ENCODE data around the gene C14orf119. TPM values are rescaled to one million over a fixed set of nuclear protein-coding genes. Genes with fewer than 3 reads are reported as not detected.

C14orf119 gene
- total and polyA plus RNA-seq, 9 of the 15 experiments (the other 6 are each of a cell fraction or from before 2014, with no cell fraction given) = 36.7 to 251 (median 51.8) TPM

DNA sequence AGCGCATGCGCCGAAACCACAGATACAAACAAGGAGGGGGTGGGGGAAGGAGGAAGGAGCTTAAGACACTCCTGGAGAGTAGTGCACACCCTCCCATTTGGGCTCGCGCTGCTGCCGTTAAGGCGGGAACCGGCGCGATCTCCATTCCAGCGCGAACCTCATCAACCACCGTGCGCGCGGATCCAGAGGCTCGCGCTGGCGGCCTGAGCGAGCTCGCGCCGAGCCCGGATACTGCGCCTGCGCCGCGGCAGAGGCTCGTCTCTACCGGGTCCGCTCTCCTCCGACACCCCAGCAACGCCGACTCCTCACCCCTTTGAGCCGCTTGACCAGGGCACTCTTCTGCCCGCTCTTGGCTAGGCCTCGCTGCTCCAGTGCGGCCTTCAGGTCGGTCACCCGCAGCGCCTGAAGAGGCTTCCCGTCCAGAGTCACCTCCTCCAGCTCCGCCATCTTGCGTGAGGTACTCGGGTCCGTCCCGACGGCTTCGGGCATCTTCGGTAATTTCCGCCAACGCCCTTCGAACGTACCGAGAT is 574 bp upstream of the C14orf119 start, which contains the start of gene ACIN1 (continued):
- TF ChIP-seq, protein P1, sequence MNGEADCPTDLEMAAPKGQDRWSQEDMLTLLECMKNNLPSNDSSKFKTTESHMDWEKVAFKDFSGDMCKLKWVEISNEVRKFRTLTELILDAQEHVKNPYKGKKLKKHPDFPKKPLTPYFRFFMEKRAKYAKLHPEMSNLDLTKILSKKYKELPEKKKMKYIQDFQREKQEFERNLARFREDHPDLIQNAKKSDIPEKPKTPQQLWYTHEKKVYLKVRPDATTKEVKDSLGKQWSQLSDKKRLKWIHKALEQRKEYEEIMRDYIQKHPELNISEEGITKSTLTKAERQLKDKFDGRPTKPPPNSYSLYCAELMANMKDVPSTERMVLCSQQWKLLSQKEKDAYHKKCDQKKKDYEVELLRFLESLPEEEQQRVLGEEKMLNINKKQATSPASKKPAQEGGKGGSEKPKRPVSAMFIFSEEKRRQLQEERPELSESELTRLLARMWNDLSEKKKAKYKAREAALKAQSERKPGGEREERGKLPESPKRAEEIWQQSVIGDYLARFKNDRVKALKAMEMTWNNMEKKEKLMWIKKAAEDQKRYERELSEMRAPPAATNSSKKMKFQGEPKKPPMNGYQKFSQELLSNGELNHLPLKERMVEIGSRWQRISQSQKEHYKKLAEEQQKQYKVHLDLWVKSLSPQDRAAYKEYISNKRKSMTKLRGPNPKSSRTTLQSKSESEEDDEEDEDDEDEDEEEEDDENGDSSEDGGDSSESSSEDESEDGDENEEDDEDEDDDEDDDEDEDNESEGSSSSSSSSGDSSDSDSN (IDR thresholded peaks at IDR 0.05; ENCODE audit: borderline replicate concordance in 1 of 2, low read depth in 2 of 2, low read length in 2 of 2) = peak in 1 of 2 experiments; percentile 93; a peak in 3 of 4 replicates
- TF ChIP-seq ZNF76 (CRISPR knock-in tag; IDR thresholded peaks at IDR 0.05; ENCODE audit: borderline replicate concordance) = peak; percentile 69; the same call in 1 of the 2 replicates
- peak; percentile 65; the same call in 1 of the 2 replicates for TF ChIP-seq POLR2AphosphoS2 (IDR thresholded peaks at IDR 0.05; ENCODE audit: low read length)
- TF ChIP-seq, protein P2, sequence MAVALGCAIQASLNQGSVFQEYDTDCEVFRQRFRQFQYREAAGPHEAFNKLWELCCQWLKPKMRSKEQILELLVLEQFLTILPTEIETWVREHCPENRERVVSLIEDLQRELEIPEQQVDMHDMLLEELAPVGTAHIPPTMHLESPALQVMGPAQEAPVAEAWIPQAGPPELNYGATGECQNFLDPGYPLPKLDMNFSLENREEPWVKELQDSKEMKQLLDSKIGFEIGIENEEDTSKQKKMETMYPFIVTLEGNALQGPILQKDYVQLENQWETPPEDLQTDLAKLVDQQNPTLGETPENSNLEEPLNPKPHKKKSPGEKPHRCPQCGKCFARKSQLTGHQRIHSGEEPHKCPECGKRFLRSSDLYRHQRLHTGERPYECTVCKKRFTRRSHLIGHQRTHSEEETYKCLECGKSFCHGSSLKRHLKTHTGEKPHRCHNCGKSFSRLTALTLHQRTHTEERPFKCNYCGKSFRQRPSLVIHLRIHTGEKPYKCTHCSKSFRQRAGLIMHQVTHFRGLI (CRISPR knock-in tag; IDR thresholded peaks at IDR 0.05) = no peak
- TF ChIP-seq, protein P3, sequence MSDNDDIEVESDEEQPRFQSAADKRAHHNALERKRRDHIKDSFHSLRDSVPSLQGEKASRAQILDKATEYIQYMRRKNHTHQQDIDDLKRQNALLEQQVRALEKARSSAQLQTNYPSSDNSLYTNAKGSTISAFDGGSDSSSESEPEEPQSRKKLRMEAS (CRISPR knock-in tag; IDR thresholded peaks at IDR 0.05) = peak; percentile 54; the same call in 1 of the 2 replicates
- peak; percentile 64 to 91 for TF ChIP-seq MAZ (CRISPR knock-in tag; conservative IDR thresholded peaks at IDR 0.05 in 1 of 2, IDR thresholded peaks at IDR 0.05 in 1 of 2)
- TF ChIP-seq TAF7 (tag; IDR thresholded peaks at IDR 0.05) = peak; percentile 98
- no peak for TF ChIP-seq ZNF354B (CRISPR knock-in tag; IDR thresholded peaks at IDR 0.05)
- 0 out of 4 replicates have a peak, but pooled peaks of 1 of the 2 experiments have one; percentile 52 for TF ChIP-seq HDAC1 (IDR thresholded peaks at IDR 0.05)
- TF ChIP-seq CXXC5 (CRISPR knock-in tag; IDR thresholded peaks at IDR 0.05) = peak; percentile 80
- TF ChIP-seq XRCC3 (IDR thresholded peaks at IDR 0.05) = no peak
- TF ChIP-seq TAF1 (IDR thresholded peaks at IDR 0.05; ENCODE audit: control insufficient read depth, extremely low read depth, insufficient read depth, low read length, severe bottlenecking) = peak; percentile 94
- no peak for TF ChIP-seq HLTF (IDR thresholded peaks at IDR 0.05)
- TF ChIP-seq ZNF3 (CRISPR knock-in tag; IDR thresholded peaks at IDR 0.05) = no peak
- no peak for TF ChIP-seq DMBX1 (CRISPR knock-in tag; IDR thresholded peaks at IDR 0.05; ENCODE audit: borderline replicate concordance)
- TF ChIP-seq HDAC6 (IDR thresholded peaks at IDR 0.05; ENCODE audit: low read depth, low read length) = no peak
- TF ChIP-seq CBX3 (IDR thresholded peaks at IDR 0.05; ENCODE audit: borderline replicate concordance in 1 of 2, low read length in 2 of 2) = no peak
- TF ChIP-seq, protein P4, sequence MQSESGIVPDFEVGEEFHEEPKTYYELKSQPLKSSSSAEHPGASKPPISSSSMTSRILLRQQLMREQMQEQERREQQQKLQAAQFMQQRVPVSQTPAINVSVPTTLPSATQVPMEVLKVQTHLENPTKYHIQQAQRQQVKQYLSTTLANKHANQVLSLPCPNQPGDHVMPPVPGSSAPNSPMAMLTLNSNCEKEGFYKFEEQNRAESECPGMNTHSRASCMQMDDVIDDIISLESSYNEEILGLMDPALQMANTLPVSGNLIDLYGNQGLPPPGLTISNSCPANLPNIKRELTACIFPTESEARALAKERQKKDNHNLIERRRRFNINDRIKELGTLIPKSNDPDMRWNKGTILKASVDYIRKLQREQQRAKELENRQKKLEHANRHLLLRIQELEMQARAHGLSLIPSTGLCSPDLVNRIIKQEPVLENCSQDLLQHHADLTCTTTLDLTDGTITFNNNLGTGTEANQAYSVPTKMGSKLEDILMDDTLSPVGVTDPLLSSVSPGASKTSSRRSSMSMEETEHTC (IDR thresholded peaks at IDR 0.05) = no peak
- TF ChIP-seq, protein P5, sequence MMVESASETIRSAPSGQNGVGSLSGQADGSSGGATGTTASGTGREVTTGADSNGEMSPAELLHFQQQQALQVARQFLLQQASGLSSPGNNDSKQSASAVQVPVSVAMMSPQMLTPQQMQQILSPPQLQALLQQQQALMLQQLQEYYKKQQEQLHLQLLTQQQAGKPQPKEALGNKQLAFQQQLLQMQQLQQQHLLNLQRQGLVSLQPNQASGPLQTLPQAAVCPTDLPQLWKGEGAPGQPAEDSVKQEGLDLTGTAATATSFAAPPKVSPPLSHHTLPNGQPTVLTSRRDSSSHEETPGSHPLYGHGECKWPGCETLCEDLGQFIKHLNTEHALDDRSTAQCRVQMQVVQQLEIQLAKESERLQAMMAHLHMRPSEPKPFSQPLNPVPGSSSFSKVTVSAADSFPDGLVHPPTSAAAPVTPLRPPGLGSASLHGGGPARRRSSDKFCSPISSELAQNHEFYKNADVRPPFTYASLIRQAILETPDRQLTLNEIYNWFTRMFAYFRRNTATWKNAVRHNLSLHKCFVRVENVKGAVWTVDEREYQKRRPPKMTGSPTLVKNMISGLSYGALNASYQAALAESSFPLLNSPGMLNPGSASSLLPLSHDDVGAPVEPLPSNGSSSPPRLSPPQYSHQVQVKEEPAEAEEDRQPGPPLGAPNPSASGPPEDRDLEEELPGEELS (CRISPR knock-in tag; IDR thresholded peaks at IDR 0.05; ENCODE audit: borderline replicate concordance) = peak; percentile 93
- peak; percentile 97 for TF ChIP-seq RBFOX2 (IDR thresholded peaks at IDR 0.05; ENCODE audit: low read depth, low read length)
- no peak for TF ChIP-seq IFI16 (CRISPR knock-in tag; IDR thresholded peaks at IDR 0.05)

All from K562 (cell line).